Activated T-helper 17 cell treated with anti-CD3 and anti-CD28 coated beads, Interleukin-2, amount 50 U/mL, for 72 hours (primary cell): ENCODE results near the gene FOXN1. TPM values are rescaled to one million over a fixed set of nuclear protein-coding genes. Genes with fewer than 3 reads are reported as not detected.

Experiments used
- ATAC-seq: fragments of 150-1000 bp; cut with Tn5 transposase; replicated peaks from 2 replicates; pipeline ENCODE4 v1.10.0; 2021; ENCODE audit warnings: mild to moderate bottlenecking, moderate library complexity
- H3K27ac Mint-ChIP-seq: one replicate; pipeline ENCODE4 v1.8.0; 2022; ENCODE audit warnings: mixed read lengths
- H3K27me3 Mint-ChIP-seq: one replicate; pipeline ENCODE4 v1.8.0; 2022; ENCODE audit warnings: mixed read lengths
- H3K36me3 Mint-ChIP-seq: one replicate; pipeline ENCODE4 v1.8.0; 2022; ENCODE audit warnings: low read depth, mild to moderate bottlenecking, mixed read lengths
- H3K4me1 Mint-ChIP-seq: one replicate; pipeline ENCODE4 v1.8.0; 2022; ENCODE audit warnings: mixed read lengths
- H3K4me3 Mint-ChIP-seq: one replicate; pipeline ENCODE4 v1.8.0; 2022; ENCODE audit warnings: mild to moderate bottlenecking, mixed read lengths
- H3K9me3 Mint-ChIP-seq: one replicate; pipeline ENCODE4 v1.8.0; 2022; ENCODE audit warnings: mixed read lengths
- total RNA-seq, 2 donors: library from RNA; stranded (reverse); gene quantifications; one replicate each; pipeline ENCODE4 v1.2.3, GENCODE V29; 2022

The FOXN1 gene
- total RNA-seq, 2 donors from 2014 or later: not detected

DNA sequence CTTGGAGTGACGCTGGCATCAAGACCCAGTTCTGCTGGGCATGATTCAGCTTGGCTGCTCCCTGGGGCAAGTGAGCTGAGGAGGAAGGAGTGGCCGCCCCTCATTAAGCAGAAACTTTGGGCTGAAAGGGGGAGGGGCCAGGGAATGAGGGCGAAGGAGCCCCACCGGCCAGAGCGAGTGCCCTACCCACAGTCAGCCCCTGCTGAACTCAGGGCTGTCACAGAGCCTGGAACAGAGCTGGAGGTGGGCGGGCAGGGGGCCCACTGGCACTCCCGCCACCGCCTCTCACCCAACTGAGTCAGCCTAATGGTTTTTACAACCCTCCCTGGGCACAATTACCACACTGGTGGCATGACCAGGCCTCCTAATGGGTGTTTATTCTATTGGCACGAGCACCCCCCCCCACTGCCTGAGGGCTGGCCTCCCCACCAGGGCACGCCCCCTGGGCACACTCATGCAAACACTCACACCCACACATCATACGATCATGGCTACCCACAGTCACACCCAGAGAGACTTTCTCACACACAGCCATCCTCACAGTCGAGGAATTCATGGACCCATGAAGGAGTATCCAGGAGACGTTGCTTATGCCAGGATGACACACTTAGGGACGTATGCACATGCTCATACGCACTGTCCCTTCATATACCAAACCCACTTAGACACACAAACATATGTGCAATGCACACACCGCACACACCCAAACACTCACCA, 27.1 kb downstream of the FOXN1 start:
- Mint-ChIP-seq H3K4me3 (no peak overlapping the region), H3K4me1 (no peaks in the 10 kb centered on the region), H3K27me3 (no peaks in the 10 kb centered on the region)

DNA sequence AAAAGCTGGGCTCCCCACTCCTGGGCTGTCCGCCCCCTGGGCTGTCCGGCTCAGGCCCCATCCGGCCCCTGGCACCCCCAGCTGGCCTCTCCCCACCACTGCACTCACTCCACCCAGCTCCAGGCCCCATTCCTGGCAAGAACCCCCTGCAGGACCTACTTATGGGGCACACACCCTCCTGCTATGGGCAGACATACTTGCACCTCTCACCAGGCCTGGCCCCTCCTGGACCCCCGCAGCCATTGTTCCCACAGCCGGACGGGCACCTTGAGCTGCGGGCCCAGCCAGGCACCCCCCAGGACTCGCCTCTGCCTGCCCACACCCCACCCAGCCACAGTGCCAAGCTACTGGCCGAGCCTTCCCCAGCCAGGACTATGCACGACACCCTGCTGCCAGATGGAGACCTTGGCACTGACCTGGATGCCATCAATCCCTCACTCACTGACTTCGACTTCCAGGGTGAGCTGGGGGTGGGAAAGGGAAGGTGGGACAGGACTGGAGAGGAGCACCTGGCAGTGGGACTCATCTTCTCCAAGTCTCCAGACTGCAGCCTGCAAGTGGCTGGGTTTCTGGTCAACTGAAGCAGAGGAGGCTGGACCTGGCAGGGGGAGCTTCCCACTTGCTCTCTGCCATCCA, 28.7 kb downstream of the FOXN1 start:
- H3K36me3 Mint-ChIP-seq: no peaks in the 10 kb centered on the region
- no peak overlapping the region for H3K27ac Mint-ChIP-seq
- no peak for ATAC-seq
- no peaks in the 10 kb centered on the region for H3K4me1 Mint-ChIP-seq
- H3K4me3 Mint-ChIP-seq: no peak overlapping the region
- no peaks in the 10 kb centered on the region for H3K9me3 Mint-ChIP-seq
- no peaks in the 10 kb centered on the region for H3K27me3 Mint-ChIP-seq

More for the DNA sequence above, 27.1 kb downstream of the FOXN1 start:
- H3K27ac Mint-ChIP-seq: no peak overlapping the region
- ATAC-seq: no peak
- no peaks in the 10 kb centered on the region for H3K36me3 Mint-ChIP-seq
- H3K9me3 Mint-ChIP-seq: no peaks in the 10 kb centered on the region

DNA sequence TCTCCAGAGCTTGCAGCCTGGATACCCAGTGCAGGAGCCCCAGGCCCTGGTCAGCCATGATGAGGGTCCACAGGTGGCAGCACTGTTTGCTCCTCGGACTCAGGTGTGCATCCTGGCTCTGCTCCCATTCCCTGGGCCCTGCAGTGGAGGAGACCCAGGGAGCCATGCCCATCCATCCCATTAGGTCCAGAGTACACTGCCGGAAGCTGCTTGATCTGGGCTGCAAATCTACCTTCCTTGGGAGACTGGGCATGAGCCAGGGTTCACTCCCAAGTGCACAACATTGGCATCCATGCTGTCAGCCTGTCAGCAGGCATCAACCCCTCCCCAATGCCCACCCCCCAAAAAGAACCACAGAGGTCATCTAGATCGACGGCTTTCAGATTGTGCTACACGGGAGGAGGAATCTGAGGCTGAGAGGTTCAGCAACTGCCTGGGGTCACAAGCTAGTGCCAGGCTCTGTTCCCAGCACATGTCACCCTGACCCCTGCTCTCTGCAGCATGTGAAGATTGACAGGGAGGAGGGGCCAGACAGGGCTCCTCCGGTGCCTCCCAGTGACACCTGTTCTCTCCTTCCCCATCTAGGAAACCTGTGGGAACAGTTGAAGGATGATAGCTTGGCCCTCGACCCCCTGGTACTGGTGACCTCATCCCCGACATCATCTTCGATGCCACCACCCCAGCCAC, 30.5 kb downstream of the FOXN1 start:
- no peak for ATAC-seq
- no peak overlapping the region for H3K27ac Mint-ChIP-seq
- H3K4me1 Mint-ChIP-seq: no peaks in the 10 kb centered on the region
- no peaks in the 10 kb centered on the region for H3K9me3 Mint-ChIP-seq
- H3K36me3 Mint-ChIP-seq: no peaks in the 10 kb centered on the region
- H3K4me3 Mint-ChIP-seq: no peak overlapping the region
- H3K27me3 Mint-ChIP-seq: no peaks in the 10 kb centered on the region

DNA sequence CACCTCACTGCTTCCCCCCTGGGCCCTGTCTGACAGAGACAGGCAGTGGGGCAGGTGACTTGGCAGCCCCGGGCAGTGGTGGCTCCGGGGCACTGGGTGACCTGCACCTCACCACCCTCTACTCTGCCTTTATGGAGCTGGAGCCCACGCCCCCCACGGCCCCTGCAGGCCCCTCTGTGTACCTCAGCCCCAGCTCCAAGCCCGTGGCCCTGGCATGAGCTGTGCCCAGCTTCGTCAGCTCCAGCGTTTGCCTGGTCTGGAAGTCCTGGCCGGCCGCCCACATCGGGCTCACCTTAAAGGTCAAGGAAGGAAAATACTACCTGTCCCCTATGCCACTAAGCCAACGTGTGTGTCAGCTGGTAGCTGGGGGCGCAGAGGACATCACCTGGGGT, 31.1 kb downstream of the FOXN1 start:
- H3K4me1 Mint-ChIP-seq: no peaks in the 10 kb centered on the region
- no peak overlapping the region for H3K27ac Mint-ChIP-seq
- no peaks in the 10 kb centered on the region for H3K36me3 Mint-ChIP-seq
- no peak for ATAC-seq
- no peaks in the 10 kb centered on the region for H3K9me3 Mint-ChIP-seq
- H3K4me3 Mint-ChIP-seq: no peak overlapping the region
- H3K27me3 Mint-ChIP-seq: no peaks in the 10 kb centered on the region

DNA sequence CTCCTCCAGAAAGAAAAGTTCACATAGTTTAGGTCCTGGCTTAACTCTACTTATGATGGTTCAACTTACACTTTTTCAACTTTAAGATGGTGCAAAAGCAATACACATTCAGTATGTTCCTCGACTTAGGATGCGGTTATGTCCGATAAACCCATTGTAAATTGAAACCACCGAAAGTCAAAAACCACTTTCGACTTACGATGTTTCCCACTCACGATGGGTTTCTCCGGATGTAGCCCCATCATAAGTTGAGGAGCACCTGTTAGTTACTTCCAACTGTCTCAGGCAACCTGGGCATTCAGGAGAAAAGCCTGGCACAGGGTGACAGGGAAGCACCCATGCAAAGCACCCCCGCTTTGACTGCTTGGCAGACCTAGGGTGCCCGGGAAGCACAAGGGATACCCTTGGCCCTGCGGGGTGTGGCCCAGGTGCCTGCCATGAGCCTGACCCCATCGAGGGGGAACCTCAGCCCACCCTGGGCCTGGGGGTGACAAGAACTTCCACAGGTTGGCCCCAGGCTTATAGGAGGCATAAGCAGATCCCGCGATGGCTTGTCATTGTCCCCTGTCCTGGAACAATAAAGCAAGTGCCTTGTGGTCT, 32.2 kb downstream of the FOXN1 start:
- no peak for ATAC-seq
- H3K27me3 Mint-ChIP-seq: no peaks in the 10 kb centered on the region
- H3K36me3 Mint-ChIP-seq: no peaks in the 10 kb centered on the region
- H3K27ac Mint-ChIP-seq: no peak overlapping the region
- H3K4me1 Mint-ChIP-seq: no peaks in the 10 kb centered on the region
- no peaks in the 10 kb centered on the region for H3K9me3 Mint-ChIP-seq
- no peak overlapping the region for H3K4me3 Mint-ChIP-seq

DNA sequence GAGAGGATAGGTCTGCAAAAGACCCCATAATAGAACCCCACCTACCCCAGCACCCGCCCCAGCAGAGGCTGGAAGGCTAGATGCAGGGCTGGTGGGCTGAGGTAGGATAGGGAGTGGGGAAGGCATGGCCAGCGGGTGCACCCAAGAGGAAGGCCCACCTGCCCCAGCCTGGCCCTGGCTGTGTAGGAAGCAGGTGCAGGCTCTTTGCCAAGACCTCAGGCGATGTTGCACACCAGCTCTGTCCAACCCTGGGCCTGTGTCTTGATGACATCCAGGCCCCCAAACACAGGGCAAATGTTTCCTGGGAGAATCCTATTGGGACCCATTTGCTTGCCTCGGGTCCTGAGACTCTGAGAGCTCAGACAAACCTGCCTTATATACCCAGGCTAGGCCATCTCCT, 34.1 kb downstream of the FOXN1 start:
- peak; percentile 9 for ATAC-seq

DNA sequence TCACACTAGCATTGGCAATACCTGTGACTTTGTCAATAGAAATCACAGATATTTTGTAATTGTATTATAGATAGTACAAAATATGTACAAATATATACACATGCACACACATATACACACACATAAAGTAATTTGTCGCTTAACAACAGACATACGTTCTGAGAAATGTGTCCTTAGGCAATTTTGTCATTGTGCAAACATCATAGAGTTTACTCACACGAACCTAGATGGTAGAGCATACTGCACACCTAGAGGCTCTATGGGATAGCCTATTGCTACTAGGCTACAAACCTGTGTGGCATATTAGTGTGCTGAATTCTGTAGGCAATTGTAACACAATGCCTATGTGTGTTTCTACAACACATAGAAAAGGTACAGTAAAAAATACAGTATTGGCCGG, 35.3 kb downstream of the FOXN1 start:
- Mint-ChIP-seq H3K4me3 (no peak overlapping the region), H3K27me3 (no peaks in the 10 kb centered on the region), H3K4me1 (no peaks in the 10 kb centered on the region), H3K36me3 (no peaks in the 10 kb centered on the region), H3K27ac (no peak overlapping the region), H3K9me3 (no peaks in the 10 kb centered on the region)
- ATAC-seq: no peak

More for the DNA sequence above, 34.1 kb downstream of the FOXN1 start:
- no peak overlapping the region for H3K27ac Mint-ChIP-seq
- H3K36me3 Mint-ChIP-seq: no peaks in the 10 kb centered on the region
- no peaks in the 10 kb centered on the region for H3K4me1 Mint-ChIP-seq
- H3K27me3 Mint-ChIP-seq: no peaks in the 10 kb centered on the region
- no peaks in the 10 kb centered on the region for H3K9me3 Mint-ChIP-seq
- H3K4me3 Mint-ChIP-seq: no peak overlapping the region

DNA sequence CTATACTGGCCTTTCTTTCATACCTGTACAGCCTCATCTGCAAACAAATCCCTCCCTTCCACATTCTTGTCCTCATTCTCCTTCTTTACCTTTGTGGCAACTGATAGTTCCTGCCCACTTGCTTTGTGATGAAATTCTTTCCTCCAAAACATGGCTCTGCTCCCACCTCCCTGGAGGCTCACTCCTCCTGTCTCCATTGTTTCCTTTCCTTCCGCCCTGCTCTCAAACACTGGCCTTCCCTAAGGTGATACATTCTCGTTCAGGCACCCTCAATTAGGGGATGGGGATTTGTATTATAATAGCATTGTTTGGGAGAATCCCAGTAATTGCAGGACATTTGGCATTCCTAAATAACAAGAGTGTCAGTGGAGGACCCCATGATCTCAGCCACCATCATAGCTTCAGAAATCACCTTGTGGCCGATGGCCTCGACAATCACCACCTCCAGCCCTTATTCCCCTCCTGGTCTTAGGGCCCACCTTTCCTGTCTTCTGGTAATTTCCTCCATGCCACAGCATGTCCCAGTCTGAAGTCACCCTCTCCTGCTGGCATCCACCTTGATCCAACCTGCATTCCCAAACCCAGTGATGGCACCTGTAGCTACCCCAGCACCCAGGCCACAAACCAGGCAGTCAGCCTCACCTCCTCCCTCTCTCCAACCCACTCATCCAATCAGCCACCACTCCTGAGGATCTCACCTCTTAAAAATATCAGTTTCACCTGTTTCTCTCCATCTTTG, 38.4 kb downstream of the FOXN1 start:
- ATAC-seq: no peak
- H3K27ac Mint-ChIP-seq: peak overlapping the region; percentile 5
- peaks cover 14% of the 10 kb centered on the region for H3K4me1 Mint-ChIP-seq
- H3K36me3 Mint-ChIP-seq: peaks cover 6% of the 10 kb centered on the region
- no peaks in the 10 kb centered on the region for H3K9me3 Mint-ChIP-seq
- H3K4me3 Mint-ChIP-seq: no peak overlapping the region
- no peaks in the 10 kb centered on the region for H3K27me3 Mint-ChIP-seq

DNA sequence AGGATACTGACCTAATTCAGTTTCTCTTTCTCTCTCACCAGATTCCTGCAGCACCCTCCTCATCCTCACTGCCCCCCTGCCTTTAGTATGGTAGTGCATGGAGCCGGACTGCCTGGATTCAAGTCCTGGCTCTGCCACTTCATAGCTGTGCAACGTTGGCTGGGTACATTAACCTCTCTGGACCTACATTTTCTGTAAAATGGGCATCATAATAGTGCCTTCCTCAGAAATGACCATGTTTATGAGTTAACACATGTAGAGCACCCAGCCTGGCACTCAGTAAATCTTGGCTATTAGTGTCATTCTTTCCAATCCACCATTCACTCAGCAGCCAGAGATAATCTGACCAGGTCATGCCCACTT, 39.0 kb downstream of the FOXN1 start:
- Mint-ChIP-seq H3K4me1 (peaks cover 18% of the 10 kb centered on the region), H3K27ac (peak overlapping the region; percentile 44), H3K27me3 (no peaks in the 10 kb centered on the region), H3K36me3 (peaks cover 6% of the 10 kb centered on the region), H3K4me3 (no peak overlapping the region), H3K9me3 (no peaks in the 10 kb centered on the region)
- ATAC-seq: no peak

DNA sequence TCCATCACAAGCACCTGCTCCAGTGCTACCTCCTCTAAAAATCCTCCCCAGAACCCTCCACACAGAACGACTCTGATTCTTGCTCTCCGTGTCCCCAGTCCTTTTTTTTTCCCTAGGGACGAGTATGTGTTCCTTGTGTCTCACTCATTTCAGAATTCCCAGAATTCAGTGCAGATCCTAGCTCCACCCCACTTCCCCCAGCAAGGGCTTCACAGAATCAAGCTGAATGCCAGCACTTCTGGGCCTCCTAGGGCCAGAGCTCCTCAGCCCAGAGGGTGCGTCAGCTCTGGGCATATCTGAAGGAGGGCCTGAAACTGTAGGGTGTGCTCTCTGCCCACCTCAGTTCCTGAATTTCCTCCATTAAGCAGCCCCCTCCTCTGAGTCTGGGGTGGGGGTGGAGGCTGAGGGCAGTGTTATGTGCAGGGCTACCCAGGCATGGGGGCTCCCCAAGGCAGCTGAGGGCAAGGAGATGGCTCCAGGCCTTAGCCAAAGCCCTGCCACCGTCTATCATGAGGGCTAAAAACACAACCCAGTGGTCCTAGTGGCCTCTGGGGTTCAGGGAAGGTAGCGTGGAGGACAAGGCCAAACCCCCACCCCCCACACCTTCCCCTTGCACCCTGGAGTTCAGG, 39.8 kb downstream of the FOXN1 start:
- peak overlapping the region; percentile 44 for H3K27ac Mint-ChIP-seq

DNA sequence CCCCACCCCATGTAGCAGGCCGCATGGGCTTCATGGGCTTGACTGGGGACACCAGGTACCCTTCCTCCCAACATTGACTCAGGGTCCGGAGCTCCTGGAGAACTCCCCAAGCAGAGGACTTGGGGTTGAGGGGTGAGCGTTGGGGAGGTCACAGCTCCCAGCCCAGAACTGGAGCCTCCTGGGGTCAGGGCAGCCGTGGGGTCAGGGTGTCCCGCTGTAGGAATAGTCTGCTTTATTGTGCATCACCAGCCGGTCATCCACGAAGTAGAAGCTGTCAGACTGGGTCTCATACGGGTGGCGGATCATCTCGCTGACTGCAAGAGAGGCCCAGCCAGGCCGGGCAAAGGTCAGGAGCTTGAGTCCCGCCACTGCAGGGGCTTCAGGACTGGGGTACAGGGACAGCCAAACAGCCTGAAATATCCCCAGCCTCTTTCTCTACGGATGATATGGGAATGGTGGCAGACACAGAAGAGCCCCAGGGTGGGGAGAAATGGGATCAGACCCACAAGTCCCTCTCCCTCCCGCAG, 41.0 kb downstream of the FOXN1 start:
- ATAC-seq: no peak
- no peaks in the 10 kb centered on the region for H3K9me3 Mint-ChIP-seq
- H3K36me3 Mint-ChIP-seq: peaks cover 16% of the 10 kb centered on the region
- no peaks in the 10 kb centered on the region for H3K27me3 Mint-ChIP-seq
- no peak overlapping the region for H3K4me3 Mint-ChIP-seq
- peak overlapping the region; percentile 90 for H3K27ac Mint-ChIP-seq
- H3K4me1 Mint-ChIP-seq: peaks cover 31% of the 10 kb centered on the region

More for the DNA sequence above, 39.8 kb downstream of the FOXN1 start:
- no peaks in the 10 kb centered on the region for H3K27me3 Mint-ChIP-seq
- peaks cover 25% of the 10 kb centered on the region for H3K4me1 Mint-ChIP-seq
- no peaks in the 10 kb centered on the region for H3K9me3 Mint-ChIP-seq
- no peak overlapping the region for H3K4me3 Mint-ChIP-seq
- no peak for ATAC-seq
- H3K36me3 Mint-ChIP-seq: peaks cover 6% of the 10 kb centered on the region

DNA sequence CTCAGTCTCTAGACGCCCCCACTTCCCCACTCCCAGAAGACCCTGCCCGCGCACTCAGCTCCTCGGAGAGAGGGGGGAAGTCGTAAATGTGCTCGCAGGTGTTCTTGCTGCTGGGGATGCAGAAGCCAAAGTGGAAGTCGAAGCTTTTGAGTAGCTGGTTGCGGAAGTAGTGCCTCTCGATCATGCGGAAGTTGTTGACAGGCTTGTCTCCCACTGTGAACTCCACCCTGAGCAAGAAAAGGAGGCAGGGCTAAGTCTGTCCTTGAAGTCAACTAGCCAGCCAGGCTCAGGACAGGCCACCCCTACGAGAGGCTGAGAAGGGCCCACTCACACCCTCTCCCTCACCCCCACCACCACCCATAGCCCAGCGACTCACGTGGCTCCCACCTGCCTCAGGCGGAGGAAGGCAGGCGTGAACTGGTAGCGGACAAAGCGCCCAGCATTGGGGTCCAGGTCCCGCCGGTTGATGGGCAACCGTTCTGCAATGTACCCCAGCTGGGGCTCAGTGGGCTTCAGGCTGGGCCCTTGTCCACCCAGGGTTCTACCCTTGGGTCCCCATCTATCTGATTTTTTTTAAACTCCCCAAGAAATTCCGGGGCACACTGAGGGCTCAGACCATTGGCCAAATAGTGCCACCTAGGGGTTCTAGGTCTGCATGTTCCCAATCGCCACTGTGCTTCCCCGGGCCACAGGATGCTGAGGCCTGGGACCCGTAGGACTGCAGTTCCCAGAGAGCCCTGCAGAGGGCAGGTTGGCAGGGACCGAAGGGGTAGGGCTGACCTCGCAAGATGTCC, 41.7 kb downstream of the FOXN1 start:
- peak; percentile 43 for ATAC-seq
- H3K36me3 Mint-ChIP-seq: peaks cover 19% of the 10 kb centered on the region
- no peaks in the 10 kb centered on the region for H3K27me3 Mint-ChIP-seq
- H3K9me3 Mint-ChIP-seq: no peaks in the 10 kb centered on the region
- H3K4me3 Mint-ChIP-seq: peak overlapping the region; percentile 96
- H3K4me1 Mint-ChIP-seq: peaks cover 31% of the 10 kb centered on the region
- H3K27ac Mint-ChIP-seq: peak overlapping the region; percentile 90

DNA sequence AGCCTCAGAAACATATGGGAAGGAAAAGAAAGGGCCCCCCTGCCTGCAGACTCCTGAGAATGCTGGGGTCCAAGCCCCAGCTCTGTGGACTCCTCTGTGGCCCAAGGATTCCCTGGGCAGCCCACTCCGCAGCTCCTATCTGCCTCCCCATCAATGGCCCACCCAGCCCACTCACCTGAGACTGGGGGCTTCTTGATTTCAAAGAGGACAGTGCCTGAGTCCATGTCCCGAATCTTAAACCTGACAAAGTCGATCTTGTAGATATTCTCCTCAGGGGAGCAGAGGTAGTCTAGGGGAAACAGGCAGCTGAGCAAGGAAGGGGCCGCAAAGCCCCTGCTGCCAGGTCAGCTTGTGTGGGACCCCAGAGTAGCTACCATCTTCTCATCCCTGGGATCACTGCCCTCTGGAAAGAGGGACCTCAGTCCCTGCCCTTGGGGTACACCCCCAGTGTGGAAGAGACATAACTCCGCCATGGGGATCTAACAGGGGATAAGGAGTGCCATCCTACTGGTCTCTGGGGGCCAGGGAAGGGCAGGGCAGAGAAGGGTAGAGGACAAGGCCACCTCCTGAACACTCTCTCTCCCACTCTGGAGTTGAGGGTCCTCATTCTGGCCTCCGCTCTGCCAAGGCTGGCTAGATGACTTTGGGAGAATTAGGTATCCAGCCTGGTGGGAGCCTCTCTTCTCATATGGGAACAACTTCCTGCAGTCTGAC, 42.4 kb downstream of the FOXN1 start:
- Mint-ChIP-seq H3K4me1 (peaks cover 31% of the 10 kb centered on the region), H3K4me3 (peak overlapping the region; percentile 96), H3K9me3 (no peaks in the 10 kb centered on the region), H3K27me3 (no peaks in the 10 kb centered on the region), H3K27ac (peak overlapping the region; percentile 90), H3K36me3 (peaks cover 26% of the 10 kb centered on the region)
- no peak for ATAC-seq
